HEK293 (cell line): ENCODE data around the gene TBC1D8.

ENCODE experiments used
- GLI4 ChIP-seq: fragments of 450-650 bp; formaldehyde crosslinking; IDR thresholded peaks from 2 replicates; pipeline ENCODE4 v1.5.1; 2016; ENCODE audit warnings: missing biosample characterization, missing genetic modification characterization
- ZBTB49 ChIP-seq: fragments of 450-650 bp; formaldehyde crosslinking; IDR thresholded peaks from 2 replicates; pipeline ENCODE4 v1.5.1; 2016; ENCODE audit warnings: missing biosample characterization, missing genetic modification characterization, low read depth
- ZFP37 ChIP-seq: fragments of 450-650 bp; formaldehyde crosslinking; IDR thresholded peaks from 2 replicates; pipeline ENCODE4 v1.5.1; 2016; ENCODE audit warnings: missing biosample characterization, missing genetic modification characterization
- ZNF184 ChIP-seq: fragments of 450-650 bp; IDR thresholded peaks from 2 replicates; pipeline ENCODE4 v1.5.1; 2018; ENCODE audit warnings: missing biosample characterization, mild to moderate bottlenecking, missing genetic modification characterization
- ZNF24 ChIP-seq: fragments of 450-650 bp; formaldehyde crosslinking; IDR thresholded peaks from 2 replicates; pipeline ENCODE4 v1.5.1; 2016; ENCODE audit warnings: missing biosample characterization, missing genetic modification characterization
- ZNF558 ChIP-seq: fragments of 450-650 bp; formaldehyde crosslinking; IDR thresholded peaks from 2 replicates; pipeline ENCODE4 v1.5.1; 2016; ENCODE audit warnings: missing biosample characterization, missing genetic modification characterization
- ZNF623 ChIP-seq: fragments of 450-650 bp; formaldehyde crosslinking; IDR thresholded peaks from 2 replicates; pipeline ENCODE4 v1.5.1; 2016; ENCODE audit warnings: missing biosample characterization, missing genetic modification characterization
- ZNF704 ChIP-seq: fragments of 450-650 bp; formaldehyde crosslinking; IDR thresholded peaks from 2 replicates; pipeline ENCODE4 v1.5.1; 2016; ENCODE audit warnings: missing biosample characterization, missing genetic modification characterization
- ZXDB ChIP-seq: fragments of 450-650 bp; formaldehyde crosslinking; IDR thresholded peaks from 2 replicates; pipeline ENCODE4 v1.5.1; 2016; ENCODE audit warnings: missing biosample characterization, missing genetic modification characterization
- TF ChIP-seq, protein P1 (sequence below): fragments of 450-650 bp; formaldehyde crosslinking; IDR thresholded peaks from 2 replicates; pipeline ENCODE4 v1.5.1; 2016; ENCODE audit warnings: missing biosample characterization, missing genetic modification characterization

DNA sequence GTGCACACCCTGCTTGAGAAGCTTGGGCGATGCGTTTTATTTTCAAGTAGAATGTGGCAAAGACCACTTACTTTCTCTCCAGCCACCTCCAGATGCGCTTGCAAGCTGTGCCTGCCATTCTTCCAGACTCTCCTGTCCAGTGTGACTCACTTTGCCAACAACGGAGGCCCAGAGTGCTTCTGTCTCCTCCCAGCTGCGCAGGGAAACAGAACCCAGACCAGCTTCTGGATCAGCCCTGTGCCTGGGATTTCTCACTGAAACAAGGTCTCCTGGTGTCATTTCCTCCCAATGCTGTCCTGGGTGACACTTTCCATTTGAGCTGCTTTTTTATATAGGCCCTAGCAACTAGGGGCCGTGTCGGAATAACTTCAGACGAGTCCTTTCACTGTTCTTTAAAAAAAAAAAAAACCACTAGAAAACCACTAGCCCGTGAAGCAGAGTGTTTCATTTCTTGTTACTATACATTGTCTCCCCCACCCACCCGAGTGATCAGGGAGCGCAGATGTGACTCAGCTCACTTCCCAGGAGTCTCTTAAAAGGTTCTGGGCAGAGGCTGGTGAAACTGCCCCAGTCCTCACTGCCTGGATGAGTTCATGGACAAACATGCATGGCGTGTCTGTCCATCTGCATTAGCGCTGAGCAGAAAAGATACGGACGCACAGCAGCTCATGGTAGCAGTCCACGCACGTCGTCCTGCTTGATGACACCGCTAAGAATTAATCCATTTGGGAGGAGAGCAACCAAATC lies 174.4 kb downstream of the TBC1D8 start:
- TF ChIP-seq, protein P1, sequence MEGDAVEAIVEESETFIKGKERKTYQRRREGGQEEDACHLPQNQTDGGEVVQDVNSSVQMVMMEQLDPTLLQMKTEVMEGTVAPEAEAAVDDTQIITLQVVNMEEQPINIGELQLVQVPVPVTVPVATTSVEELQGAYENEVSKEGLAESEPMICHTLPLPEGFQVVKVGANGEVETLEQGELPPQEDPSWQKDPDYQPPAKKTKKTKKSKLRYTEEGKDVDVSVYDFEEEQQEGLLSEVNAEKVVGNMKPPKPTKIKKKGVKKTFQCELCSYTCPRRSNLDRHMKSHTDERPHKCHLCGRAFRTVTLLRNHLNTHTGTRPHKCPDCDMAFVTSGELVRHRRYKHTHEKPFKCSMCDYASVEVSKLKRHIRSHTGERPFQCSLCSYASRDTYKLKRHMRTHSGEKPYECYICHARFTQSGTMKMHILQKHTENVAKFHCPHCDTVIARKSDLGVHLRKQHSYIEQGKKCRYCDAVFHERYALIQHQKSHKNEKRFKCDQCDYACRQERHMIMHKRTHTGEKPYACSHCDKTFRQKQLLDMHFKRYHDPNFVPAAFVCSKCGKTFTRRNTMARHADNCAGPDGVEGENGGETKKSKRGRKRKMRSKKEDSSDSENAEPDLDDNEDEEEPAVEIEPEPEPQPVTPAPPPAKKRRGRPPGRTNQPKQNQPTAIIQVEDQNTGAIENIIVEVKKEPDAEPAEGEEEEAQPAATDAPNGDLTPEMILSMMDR (tag by site-specific recombination) = no peak
- TF ChIP-seq ZNF24 (tag by site-specific recombination) = no peak
- no peak for TF ChIP-seq ZNF184
- TF ChIP-seq GLI4 = no peak
- no peak for TF ChIP-seq ZFP37 (tag by site-specific recombination)
- no peak for TF ChIP-seq ZXDB (tag by site-specific recombination)
- TF ChIP-seq ZNF704 (tag by site-specific recombination) = no peak
- TF ChIP-seq ZNF623 (tag by site-specific recombination) = no peak
- TF ChIP-seq ZNF558 (tag by site-specific recombination) = no peak
- no peak for TF ChIP-seq ZBTB49
